Measurements from ENCODE around the gene MARCHF3. TPM values are rescaled to one million over a fixed set of nuclear protein-coding genes. Genes with fewer than 3 reads are reported as not detected.
A peak's percentile ranks its signal among the peaks of the same experiment; 100 is the strongest.
"Not testable (repeated sequence)": the region's sequence is repeated elsewhere in the genome, so short reads cannot be mapped to it uniquely, and the experiment has no call there.

Gene MARCHF3
- total RNA-seq, 4 donors from 2014 or later: 10.7 to 22.9 (median 20.1) TPM

- no peak for TF ChIP-seq POLR2A (IDR thresholded peaks at IDR 0.05)
- no peak for TF ChIP-seq CTCF (IDR thresholded peaks at IDR 0.05)
- Histone ChIP-seq H3K9me3 (no peaks in the 10 kb centered on the region), H3K36me3 (no peaks in the 10 kb centered on the region), H3K27me3 (no peaks in the 10 kb centered on the region), H3K27ac (no peak overlapping the region), H3K4me3 (no peak overlapping the region), H3K4me1 (peaks cover 0 to 13% (median 0%) of the 10 kb centered on the region in 4 donors)
- DNase-seq: no peak
Measured at GRCh38 chr5:127008300-127008975, 21.9 kb downstream of the MARCHF3 start.

GRCh38 chr5:127007522-127007921 is 22.8 kb downstream of the MARCHF3 start:
- no peaks in the 10 kb centered on the region for H3K36me3 ChIP-seq
- H3K9me3 ChIP-seq: no peaks in the 10 kb centered on the region
- DNase-seq: no peak
- peaks cover 0 to 13% (median 0%) of the 10 kb centered on the region in 4 donors for H3K4me1 ChIP-seq
- TF ChIP-seq POLR2A (IDR thresholded peaks at IDR 0.05): no peak
- TF ChIP-seq CTCF (IDR thresholded peaks at IDR 0.05): no peak
- H3K4me3 ChIP-seq: no peak overlapping the region
- no peaks in the 10 kb centered on the region for H3K27me3 ChIP-seq
- no peak overlapping the region for H3K27ac ChIP-seq

GRCh38 chr5:127006744-127007143 is 23.6 kb downstream of the MARCHF3 start:
- Histone ChIP-seq H3K27me3 (no peaks in the 10 kb centered on the region), H3K4me1 (peaks cover 0 to 13% (median 0%) of the 10 kb centered on the region in 4 donors), H3K27ac (no peak overlapping the region), H3K4me3 (no peak overlapping the region), H3K36me3 (no peaks in the 10 kb centered on the region), H3K9me3 (no peaks in the 10 kb centered on the region)
- no peak for DNase-seq
- no peak for TF ChIP-seq CTCF (IDR thresholded peaks at IDR 0.05)
- no peak for TF ChIP-seq POLR2A (IDR thresholded peaks at IDR 0.05)

- peaks cover 0 to 13% (median 0%) of the 10 kb centered on the region in 4 donors for H3K4me1 ChIP-seq
- H3K27me3 ChIP-seq, H3K4me3 ChIP-seq, H3K27ac ChIP-seq, DNase-seq, H3K36me3 ChIP-seq, H3K9me3 ChIP-seq: not testable (repeated sequence)
Measured at GRCh38 chr5:127005282-127005681, 25.1 kb downstream of the MARCHF3 start.

- no peak for DNase-seq
- Histone ChIP-seq H3K36me3 (no peaks in the 10 kb centered on the region), H3K27me3 (no peaks in the 10 kb centered on the region), H3K4me1 (peaks cover 0 to 10% (median 0%) of the 10 kb centered on the region in 4 donors), H3K4me3 (no peak overlapping the region), H3K9me3 (no peaks in the 10 kb centered on the region), H3K27ac (peak overlapping the region in 2 of 4 donors; percentile 10 to 42)
- no peak for TF ChIP-seq CTCF (IDR thresholded peaks at IDR 0.05)
- TF ChIP-seq POLR2A (IDR thresholded peaks at IDR 0.05): no peak
Measured at GRCh38 chr5:127004721-127005120, 25.6 kb downstream of the MARCHF3 start.

- H3K4me3 ChIP-seq: no peak overlapping the region
- peak in 2 of 3 donors; percentile 57 to 66 for DNase-seq
- no peaks in the 10 kb centered on the region for H3K36me3 ChIP-seq
- TF ChIP-seq CTCF (IDR thresholded peaks at IDR 0.05): no peak
- no peak for TF ChIP-seq POLR2A (IDR thresholded peaks at IDR 0.05)
- H3K27me3 ChIP-seq: no peaks in the 10 kb centered on the region
- peak overlapping the region in 2 of 4 donors; percentile 42 to 51 for H3K27ac ChIP-seq
- no peaks in the 10 kb centered on the region for H3K9me3 ChIP-seq
- peaks cover 0 to 7% (median 0%) of the 10 kb centered on the region in 4 donors for H3K4me1 ChIP-seq
Measured at GRCh38 chr5:127003798-127004495, 26.4 kb downstream of the MARCHF3 start.
